Lower lobe of right lung (tissue), 2 donors: ENCODE data around the gene GSTT2. TPM values are rescaled to one million over a fixed set of nuclear protein-coding genes. Genes with fewer than 3 reads are reported as not detected.

Experiments
- ATAC-seq, 2 donors: fragments of 200-7000 bp; cut with Tn5 transposase; one replicate each; pipeline ENCODE4 v1.9.1; 2020 to 2022; ENCODE audit warnings: mild to moderate bottlenecking in 2 of 2, moderate library complexity in 2 of 2
- DNase-seq: peaks from one replicate; pipeline ENCODE4 v3.0.0-alpha.2; 2020
- H3K27ac ChIP-seq: fragments of 200-600 bp; one replicate; pipeline ENCODE4 v1.8.0; 2022
- H3K27me3 ChIP-seq: fragments of 200-600 bp; one replicate; pipeline ENCODE4 v1.8.0; 2022; ENCODE audit warnings: low read depth
- H3K36me3 ChIP-seq: fragments of 200-600 bp; one replicate; pipeline ENCODE4 v1.8.0; 2022; ENCODE audit warnings: mild to moderate bottlenecking
- H3K4me1 ChIP-seq: fragments of 200-600 bp; one replicate; pipeline ENCODE4 v1.8.0; 2022
- H3K4me3 ChIP-seq: fragments of 200-600 bp; one replicate; pipeline ENCODE4 v1.8.0; 2022; ENCODE audit warnings: mild to moderate bottlenecking
- H3K9me3 ChIP-seq: fragments of 200-600 bp; one replicate; pipeline ENCODE4 v1.8.0; 2022
- CTCF ChIP-seq: fragments of 200-600 bp; IDR thresholded peaks from one replicate; pipeline ENCODE4 v1.8.0; 2022; ENCODE audit warnings: antibody characterized with exemption, mild to moderate bottlenecking
- intact Hi-C: fragments of 100-400 bp; cut with DNase I; formaldehyde crosslinking; loops from one replicate; pipeline ENCODE4 v1.11.0; 2022
- total RNA-seq: library from RNA; stranded (reverse); fragmentation: NEBNext Ultra II Directional; extraction: Animal tissue kit (Norgen Biotek cat#: 25700); gene quantifications from one replicate; pipeline ENCODE4 v1.2.1, GENCODE V29; 2021
- donor health status: DM: no; HTN: yes; CAD: no; lungs with severe emphysema.

Gene GSTT2
- total RNA-seq, 1 donor from 2014 or later, result 3.0 TPM

- intact Hi-C loops, result no loop called here
These were observed 41.4 kb downstream of the GSTT2 start for GRCh38 chr22:24021304-24021703.

GRCh38 chr22:24023204-24023789, 43.4 kb downstream of the GSTT2 start:
- H3K27me3 ChIP-seq, result no peaks in the 10 kb centered on the region
- ATAC-seq (no peak), DNase-seq (no peak)
- H3K4me1 ChIP-seq, result no peaks in the 10 kb centered on the region
- H3K36me3 ChIP-seq, result no peaks in the 10 kb centered on the region
- intact Hi-C loops, result no loop called here
- TF ChIP-seq CTCF, result no peak
- H3K9me3 ChIP-seq, result no peaks in the 10 kb centered on the region
- no peak overlapping the region for H3K27ac ChIP-seq
- no peak overlapping the region for H3K4me3 ChIP-seq

More at GRCh38 chr22:24021304-24021703, 41.4 kb downstream of the GSTT2 start:
- no peaks in the 10 kb centered on the region for H3K9me3 ChIP-seq
- TF ChIP-seq CTCF, result no peak
- no peaks in the 10 kb centered on the region for H3K27me3 ChIP-seq
- peaks cover 9% of the 10 kb centered on the region for H3K36me3 ChIP-seq
- H3K4me1 ChIP-seq, result no peaks in the 10 kb centered on the region
- no peak overlapping the region for H3K27ac ChIP-seq
- no peak overlapping the region for H3K4me3 ChIP-seq
- ATAC-seq (no peak), DNase-seq (no peak)

GRCh38 chr22:24024354-24024753, 44.4 kb downstream of the GSTT2 start:
- Histone ChIP-seq H3K9me3 (no peaks in the 10 kb centered on the region), H3K4me3 (no peak overlapping the region), H3K36me3 (no peaks in the 10 kb centered on the region), H3K27ac (no peak overlapping the region), H3K27me3 (no peaks in the 10 kb centered on the region), H3K4me1 (no peaks in the 10 kb centered on the region)
- intact Hi-C loops, result no loop called here
- TF ChIP-seq CTCF, result no peak
- no peak for DNase-seq
- ATAC-seq, result no peak

GRCh38 chr22:24025475-24025874, 45.5 kb downstream of the GSTT2 start:
- Histone ChIP-seq H3K9me3 (no peaks in the 10 kb centered on the region), H3K27me3 (no peaks in the 10 kb centered on the region), H3K27ac (no peak overlapping the region), H3K4me3 (no peak overlapping the region), H3K36me3 (no peaks in the 10 kb centered on the region), H3K4me1 (no peaks in the 10 kb centered on the region)
- no peak for ATAC-seq
- no peak for TF ChIP-seq CTCF
- no peak for DNase-seq
- intact Hi-C loops, result no loop called here

- ATAC-seq (no peak), DNase-seq (no peak)
- H3K4me1 ChIP-seq, result no peaks in the 10 kb centered on the region
- H3K9me3 ChIP-seq, result no peaks in the 10 kb centered on the region
- no peak overlapping the region for H3K4me3 ChIP-seq
- H3K27ac ChIP-seq, result no peak overlapping the region
- no peaks in the 10 kb centered on the region for H3K36me3 ChIP-seq
- TF ChIP-seq CTCF, result no peak
- intact Hi-C loops, result no loop called here
- no peaks in the 10 kb centered on the region for H3K27me3 ChIP-seq
These were observed 46.1 kb downstream of the GSTT2 start for GRCh38 chr22:24026056-24026455.
